Colonic mucosa (tissue), 4 donors: Measurements from ENCODE around the gene PUS7. TPM values are rescaled to one million over a fixed set of nuclear protein-coding genes. Genes with fewer than 3 reads are reported as not detected.

Experiments
- DNase-seq: peaks from one replicate; pipeline ENCODE4 v3.0.0-alpha.2; 2020
- H3K27ac ChIP-seq: fragments of 200-600 bp; one replicate; pipeline ENCODE4 v1.8.0; 2021
- H3K27me3 ChIP-seq: fragments of 200-600 bp; one replicate; pipeline ENCODE4 v1.8.0; 2021
- H3K36me3 ChIP-seq: fragments of 200-600 bp; one replicate; pipeline ENCODE4 v1.8.0; 2021
- H3K4me1 ChIP-seq: fragments of 200-600 bp; one replicate; pipeline ENCODE4 v1.8.0; 2021; ENCODE audit warnings: mild to moderate bottlenecking
- H3K4me3 ChIP-seq: fragments of 200-600 bp; one replicate; pipeline ENCODE4 v1.8.0; 2021
- H3K9ac ChIP-seq, 2 donors: one replicate each; pipeline ENCODE4 v1.7.0; 2013; ENCODE audit warnings: control low read depth in 2 of 2, low read depth in 2 of 2, low read length in 2 of 2
- H3K9me3 ChIP-seq: fragments of 200-600 bp; one replicate; pipeline ENCODE4 v1.8.0; 2021
- CTCF ChIP-seq: fragments of 200-600 bp; IDR thresholded peaks from one replicate; pipeline ENCODE4 v1.8.0; 2022; ENCODE audit warnings: antibody characterized with exemption, mild to moderate bottlenecking
- intact Hi-C: fragments of 100-400 bp; cut with DNase I; formaldehyde crosslinking; loops from one replicate; pipeline ENCODE4 v1.14.1; 2022
- total RNA-seq, 2 donors: library from RNA; stranded (reverse); fragmentation: NEBNext Ultra II Directional in 1 of 2; extraction: Animal tissue kit (Norgen Biotek cat#: 25700) in 1 of 2; gene quantifications; one replicate each; pipeline ENCODE4 v1.2.1, GENCODE V29; 2021
- donor health status: healthy.
- donor health status: DM: no; HTN: no; CAD: no.
- donor health status: DM: no; HTN: no; CAD: no.

PUS7 gene
- total RNA-seq, 2 donors from 2014 or later, result 7.5 to 10.7 TPM

- no peak for DNase-seq
- Histone ChIP-seq H3K27me3 (no peaks in the 10 kb centered on the region), H3K4me1 (peaks cover 3% of the 10 kb centered on the region), H3K36me3 (no peaks in the 10 kb centered on the region), H3K9ac (no peak overlapping the region), H3K9me3 (no peaks in the 10 kb centered on the region), H3K27ac (no peak overlapping the region), H3K4me3 (no peak overlapping the region)
- intact Hi-C loops, result no loop called here
- no peak for TF ChIP-seq CTCF
These were observed 16.3 kb upstream of the PUS7 start for GRCh38 chr7:105538339-105538738.

- Histone ChIP-seq H3K4me3 (peak overlapping the region; percentile 76), H3K27me3 (no peaks in the 10 kb centered on the region), H3K36me3 (no peaks in the 10 kb centered on the region), H3K9ac (peak overlapping the region; percentile 90 to 97), H3K27ac (peak overlapping the region; percentile 80), H3K9me3 (no peaks in the 10 kb centered on the region), H3K4me1 (peaks cover 10% of the 10 kb centered on the region)
- no peak for TF ChIP-seq CTCF
- no peak for DNase-seq
- intact Hi-C loops, result no loop called here
These were observed 10.8 kb upstream of the PUS7 start for GRCh38 chr7:105532709-105533460.

- Histone ChIP-seq H3K9me3 (no peaks in the 10 kb centered on the region), H3K9ac (peak within 1 kb of the TSS; percentile 90 to 97), H3K4me1 (peaks cover 10% of the 10 kb centered on the region), H3K27me3 (no peaks in the 10 kb centered on the region), H3K27ac (peak within 1 kb of the TSS; percentile 80), H3K36me3 (no peaks in the 10 kb centered on the region), H3K4me3 (peak within 1 kb of the TSS; percentile 76)
- intact Hi-C loops, result no loop called here
- TF ChIP-seq CTCF, result peak; percentile 71
- DNase-seq, result peak; percentile 93
These were observed 10.0 kb upstream of the PUS7 start, which contains the start of gene RINT1 for GRCh38 chr7:105531792-105532671. TSS of gene RINT1 (plus strand) at chr7:105532201. CDS start at chr7:105532316, 115 bp downstream.

GRCh38 chr7:105530546-105530945 lies 8.5 kb upstream of the PUS7 start:
- DNase-seq, result no peak
- H3K27ac ChIP-seq, result no peak overlapping the region

More at GRCh38 chr7:105530546-105530945, 8.5 kb upstream of the PUS7 start:
- intact Hi-C loops, result no loop called here
- no peak overlapping the region for H3K9ac ChIP-seq
- no peaks in the 10 kb centered on the region for H3K27me3 ChIP-seq
- no peaks in the 10 kb centered on the region for H3K9me3 ChIP-seq
- TF ChIP-seq CTCF, result no peak
- no peak overlapping the region for H3K4me3 ChIP-seq
- peaks cover 10% of the 10 kb centered on the region for H3K4me1 ChIP-seq
- H3K36me3 ChIP-seq, result no peaks in the 10 kb centered on the region
